HL-60 (cell line): ENCODE measurements around the gene THOC7.

Experiments
- GABPA ChIP-seq: IDR thresholded peaks from 2 replicates; pipeline ENCODE4 v1.6.1; 2012; ENCODE audit warnings: low read depth
- POLR2AphosphoS5 ChIP-seq: IDR thresholded peaks from 2 replicates; pipeline ENCODE4 v1.6.1; 2012; ENCODE audit warnings: low read depth
- TF ChIP-seq, protein P1 (sequence below): IDR thresholded peaks from one replicate; pipeline ENCODE4 v1.5.1; 2011; ENCODE audit warnings: low read length, control low read depth, inconsistent platforms; ENCODE audit not compliant: insufficient read depth
- TF ChIP-seq, protein P2 (sequence below): IDR thresholded peaks from 2 replicates; pipeline ENCODE4 v1.6.1; 2012; ENCODE audit warnings: low read depth; ENCODE audit not compliant: insufficient replicate concordance

DNA sequence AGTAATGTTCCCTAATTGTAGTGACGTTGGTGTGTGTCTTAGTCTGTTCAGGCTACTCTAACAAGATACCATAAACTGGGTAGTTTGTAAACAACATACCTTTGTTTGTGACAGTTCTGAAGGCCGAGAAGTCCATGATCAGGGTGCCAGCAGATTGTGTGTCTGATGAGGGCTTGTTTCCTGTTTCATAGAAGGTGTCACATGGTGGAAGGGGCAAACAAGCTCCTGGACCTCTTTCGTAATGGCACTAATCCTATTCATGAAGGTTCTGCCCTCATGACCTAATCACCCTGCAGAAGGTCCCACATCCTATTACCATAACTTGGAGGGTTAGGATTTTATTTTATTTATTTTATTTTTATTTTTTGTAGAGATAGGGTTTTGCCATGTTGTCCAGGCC lies 11.2 kb upstream of the THOC7 start:
- TF ChIP-seq, protein P1, sequence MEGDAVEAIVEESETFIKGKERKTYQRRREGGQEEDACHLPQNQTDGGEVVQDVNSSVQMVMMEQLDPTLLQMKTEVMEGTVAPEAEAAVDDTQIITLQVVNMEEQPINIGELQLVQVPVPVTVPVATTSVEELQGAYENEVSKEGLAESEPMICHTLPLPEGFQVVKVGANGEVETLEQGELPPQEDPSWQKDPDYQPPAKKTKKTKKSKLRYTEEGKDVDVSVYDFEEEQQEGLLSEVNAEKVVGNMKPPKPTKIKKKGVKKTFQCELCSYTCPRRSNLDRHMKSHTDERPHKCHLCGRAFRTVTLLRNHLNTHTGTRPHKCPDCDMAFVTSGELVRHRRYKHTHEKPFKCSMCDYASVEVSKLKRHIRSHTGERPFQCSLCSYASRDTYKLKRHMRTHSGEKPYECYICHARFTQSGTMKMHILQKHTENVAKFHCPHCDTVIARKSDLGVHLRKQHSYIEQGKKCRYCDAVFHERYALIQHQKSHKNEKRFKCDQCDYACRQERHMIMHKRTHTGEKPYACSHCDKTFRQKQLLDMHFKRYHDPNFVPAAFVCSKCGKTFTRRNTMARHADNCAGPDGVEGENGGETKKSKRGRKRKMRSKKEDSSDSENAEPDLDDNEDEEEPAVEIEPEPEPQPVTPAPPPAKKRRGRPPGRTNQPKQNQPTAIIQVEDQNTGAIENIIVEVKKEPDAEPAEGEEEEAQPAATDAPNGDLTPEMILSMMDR, result no peak
- TF ChIP-seq, protein P2, sequence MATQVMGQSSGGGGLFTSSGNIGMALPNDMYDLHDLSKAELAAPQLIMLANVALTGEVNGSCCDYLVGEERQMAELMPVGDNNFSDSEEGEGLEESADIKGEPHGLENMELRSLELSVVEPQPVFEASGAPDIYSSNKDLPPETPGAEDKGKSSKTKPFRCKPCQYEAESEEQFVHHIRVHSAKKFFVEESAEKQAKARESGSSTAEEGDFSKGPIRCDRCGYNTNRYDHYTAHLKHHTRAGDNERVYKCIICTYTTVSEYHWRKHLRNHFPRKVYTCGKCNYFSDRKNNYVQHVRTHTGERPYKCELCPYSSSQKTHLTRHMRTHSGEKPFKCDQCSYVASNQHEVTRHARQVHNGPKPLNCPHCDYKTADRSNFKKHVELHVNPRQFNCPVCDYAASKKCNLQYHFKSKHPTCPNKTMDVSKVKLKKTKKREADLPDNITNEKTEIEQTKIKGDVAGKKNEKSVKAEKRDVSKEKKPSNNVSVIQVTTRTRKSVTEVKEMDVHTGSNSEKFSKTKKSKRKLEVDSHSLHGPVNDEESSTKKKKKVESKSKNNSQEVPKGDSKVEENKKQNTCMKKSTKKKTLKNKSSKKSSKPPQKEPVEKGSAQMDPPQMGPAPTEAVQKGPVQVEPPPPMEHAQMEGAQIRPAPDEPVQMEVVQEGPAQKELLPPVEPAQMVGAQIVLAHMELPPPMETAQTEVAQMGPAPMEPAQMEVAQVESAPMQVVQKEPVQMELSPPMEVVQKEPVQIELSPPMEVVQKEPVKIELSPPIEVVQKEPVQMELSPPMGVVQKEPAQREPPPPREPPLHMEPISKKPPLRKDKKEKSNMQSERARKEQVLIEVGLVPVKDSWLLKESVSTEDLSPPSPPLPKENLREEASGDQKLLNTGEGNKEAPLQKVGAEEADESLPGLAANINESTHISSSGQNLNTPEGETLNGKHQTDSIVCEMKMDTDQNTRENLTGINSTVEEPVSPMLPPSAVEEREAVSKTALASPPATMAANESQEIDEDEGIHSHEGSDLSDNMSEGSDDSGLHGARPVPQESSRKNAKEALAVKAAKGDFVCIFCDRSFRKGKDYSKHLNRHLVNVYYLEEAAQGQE, result no peak
- no peak for TF ChIP-seq GABPA
- TF ChIP-seq POLR2AphosphoS5, result no peak
